ENCODE measurements around the gene IFT81. TPM values are rescaled to one million over a fixed set of nuclear protein-coding genes. Genes with fewer than 3 reads are reported as not detected.
"Not testable (repeated sequence)": the region's sequence is repeated elsewhere in the genome, so short reads cannot be mapped to it uniquely, and the experiment has no call there.

The IFT81 gene
- total RNA-seq, 1 experiment from 2014 or later, result 8.5 TPM

- Mint-ChIP-seq H3K36me3 (ENCODE audit: insufficient read depth, unreplicated experiment) (peaks cover 4% of the 10 kb centered on the region), H3K27ac (ENCODE audit: low read depth, unreplicated experiment) (no peak overlapping the region), H3K9me3 (ENCODE audit: unreplicated experiment) (no peaks in the 10 kb centered on the region), H3K27me3 (ENCODE audit: insufficient read depth, unreplicated experiment) (no peaks in the 10 kb centered on the region), H3K4me1 (ENCODE audit: insufficient read depth, unreplicated experiment) (peaks cover 15% of the 10 kb centered on the region), H3K4me3 (ENCODE audit: unreplicated experiment) (no peak overlapping the region)
- intact Hi-C loops (cut with micrococcal nuclease), result no loop called here
- ChIA-PET POLR2A (interaction anchor here (0.7 to 6.9 kb wide), 3 partner anchors 20 to 53 kb away, joined by 3 to 107 read pairs (median 7); partner anchors contain the start of gene ATP2A2), CTCF (interaction anchor here (1.1 to 2.7 kb wide), 2 partner anchors 14 to 204 kb away, joined by 3 to 7 read pairs; no protein-coding TSS in a partner anchor)
- no TSS peak for BruUV-seq (replicated peaks)
- DNase-seq (ENCODE audit: unreplicated experiment), result no peak
- no peak for TF ChIP-seq CTCF (IDR thresholded peaks at IDR 0.05; ENCODE audit: unreplicated experiment)
These were observed 103.0 kb downstream of the IFT81 start for GRCh38 chr12:110227138-110227537.

- H3K9me3 Mint-ChIP-seq (ENCODE audit: unreplicated experiment); BruUV-seq (replicated peaks); H3K27me3 Mint-ChIP-seq (ENCODE audit: insufficient read depth, unreplicated experiment); H3K36me3 Mint-ChIP-seq (ENCODE audit: insufficient read depth, unreplicated experiment); H3K4me3 Mint-ChIP-seq (ENCODE audit: unreplicated experiment); H3K27ac Mint-ChIP-seq (ENCODE audit: low read depth, unreplicated experiment); intact Hi-C loops (cut with micrococcal nuclease); DNase-seq (ENCODE audit: unreplicated experiment): not testable (repeated sequence)
- ChIA-PET CTCF (interaction anchor here (0.6 to 2.7 kb wide), 3 partner anchors 12 to 37 kb away, joined by 3 to 7 read pairs (median 3); no protein-coding TSS in a partner anchor), POLR2A (interaction anchor here (0.6 to 6.9 kb wide), 4 partner anchors 19 to 436 kb away, joined by 3 to 107 read pairs (median 6); partner anchors contain the start of gene ATP2A2)
- peaks cover 15% of the 10 kb centered on the region for H3K4me1 Mint-ChIP-seq (ENCODE audit: insufficient read depth, unreplicated experiment)
These were observed 104.2 kb downstream of the IFT81 start for GRCh38 chr12:110228348-110228747.

GRCh38 chr12:110228756-110229155 is 104.6 kb downstream of the IFT81 start:
- no peak for TF ChIP-seq CTCF (IDR thresholded peaks at IDR 0.05; ENCODE audit: unreplicated experiment)
- H3K27ac Mint-ChIP-seq (ENCODE audit: low read depth, unreplicated experiment), result no peak overlapping the region
- H3K4me1 Mint-ChIP-seq (ENCODE audit: insufficient read depth, unreplicated experiment), result peaks cover 13% of the 10 kb centered on the region
- intact Hi-C loops (cut with micrococcal nuclease), result no loop called here
- no peaks in the 10 kb centered on the region for H3K9me3 Mint-ChIP-seq (ENCODE audit: unreplicated experiment)
- CTCF ChIA-PET, result interaction anchor here (0.6 to 2.7 kb wide), 3 partner anchors 12 to 37 kb away, joined by 3 to 7 read pairs (median 3); no protein-coding TSS in a partner anchor
- no peaks in the 10 kb centered on the region for H3K27me3 Mint-ChIP-seq (ENCODE audit: insufficient read depth, unreplicated experiment)
- no peak for DNase-seq (ENCODE audit: unreplicated experiment)
- no TSS peak for BruUV-seq (replicated peaks)
- POLR2A ChIA-PET, result interaction anchor here (0.6 to 6.9 kb wide), 4 partner anchors 19 to 435 kb away, joined by 3 to 107 read pairs (median 6); partner anchors contain the start of gene ATP2A2
- peaks cover 4% of the 10 kb centered on the region for H3K36me3 Mint-ChIP-seq (ENCODE audit: insufficient read depth, unreplicated experiment)
- H3K4me3 Mint-ChIP-seq (ENCODE audit: unreplicated experiment), result no peak overlapping the region

- peaks cover 6% of the 10 kb centered on the region for H3K4me1 Mint-ChIP-seq (ENCODE audit: insufficient read depth, unreplicated experiment)
- no peak overlapping the region for H3K4me3 Mint-ChIP-seq (ENCODE audit: unreplicated experiment)
- intact Hi-C loops (cut with micrococcal nuclease), result no loop called here
- ChIA-PET CTCF (interaction anchor here (2.7 kb wide), 1 partner anchor 11 kb away, joined by 7 read pairs; no protein-coding TSS in a partner anchor), POLR2A (interaction anchor here (6.9 kb wide), 1 partner anchor 51 kb away, joined by 107 read pairs; the partner anchor contains the start of gene ATP2A2)
- no peaks in the 10 kb centered on the region for H3K9me3 Mint-ChIP-seq (ENCODE audit: unreplicated experiment)
- DNase-seq (ENCODE audit: unreplicated experiment), result no peak
- no peak overlapping the region for H3K27ac Mint-ChIP-seq (ENCODE audit: low read depth, unreplicated experiment)
- peaks cover 4% of the 10 kb centered on the region for H3K36me3 Mint-ChIP-seq (ENCODE audit: insufficient read depth, unreplicated experiment)
- no TSS peak for BruUV-seq (replicated peaks)
- no peaks in the 10 kb centered on the region for H3K27me3 Mint-ChIP-seq (ENCODE audit: insufficient read depth, unreplicated experiment)
- no peak for TF ChIP-seq CTCF (IDR thresholded peaks at IDR 0.05; ENCODE audit: unreplicated experiment)
These were observed 105.3 kb downstream of the IFT81 start for GRCh38 chr12:110229409-110229808.
